Activated CD8-positive, alpha-beta T cell treated with anti-CD3 and anti-CD28 coated beads for 36 hours (primary cell): Measurements from ENCODE around the gene MBNL1. TPM values are rescaled to one million over a fixed set of nuclear protein-coding genes. Genes with fewer than 3 reads are reported as not detected.

Experiments used
- ATAC-seq: fragments of 200-7000 bp; cut with Tn5 transposase; one replicate; pipeline ENCODE4 v1.10.0; 2021; ENCODE audit warnings: mild to moderate bottlenecking, moderate library complexity
- CTCF ChIA-PET: fragments of 350-600 bp; sonication (Branson Sonifier 250); formaldehyde crosslinking; loops from one replicate; lab custom pipeline; 2021; ENCODE audit warnings: antibody characterized with exemption; lab: Charles Lee
- POLR2A ChIA-PET: fragments of 350-600 bp; sonication (Branson Sonifier 250); formaldehyde crosslinking; loops from one replicate; lab custom pipeline; 2021; ENCODE audit warnings: antibody characterized with exemption; lab: Charles Lee
- DNase-seq: peaks from one replicate; pipeline ENCODE4 v3.0.0-alpha.2; 2020
- H3K27ac Mint-ChIP-seq: one replicate; pipeline ENCODE4 v1.8.0; 2021; ENCODE audit warnings: mild to moderate bottlenecking, mixed read lengths
- H3K27me3 Mint-ChIP-seq: one replicate; pipeline ENCODE4 v1.8.0; 2021; ENCODE audit warnings: mixed read lengths
- H3K36me3 Mint-ChIP-seq: one replicate; pipeline ENCODE4 v1.8.0; 2021; ENCODE audit warnings: low read depth, mixed read lengths
- H3K4me1 Mint-ChIP-seq: one replicate; pipeline ENCODE4 v1.8.0; 2021; ENCODE audit warnings: low read depth, mixed read lengths
- H3K4me3 Mint-ChIP-seq: one replicate; pipeline ENCODE4 v1.8.0; 2021; ENCODE audit warnings: mild to moderate bottlenecking, moderate library complexity, mixed read lengths
- H3K9me3 Mint-ChIP-seq: one replicate; pipeline ENCODE4 v1.8.0; 2021; ENCODE audit warnings: mixed read lengths
- CTCF ChIP-seq: fragments of 200-600 bp; IDR thresholded peaks from one replicate; pipeline ENCODE4 v1.8.0; 2022; ENCODE audit warnings: antibody characterized with exemption, mild to moderate bottlenecking
- intact Hi-C: fragments of 100-400 bp; cut with micrococcal nuclease; formaldehyde crosslinking; loops from one replicate; pipeline ENCODE4 v1.10.0; 2022
- total RNA-seq, 2 experiments: library from RNA; stranded (reverse); gene quantifications; one replicate each; pipeline ENCODE4 v1.2.3, GENCODE V29; 2021

The MBNL1 gene
- total RNA-seq, 2 experiments from 2014 or later: 341 to 360 TPM

- Mint-ChIP-seq H3K27me3 (no peaks in the 10 kb centered on the region), H3K36me3 (peaks cover 9% of the 10 kb centered on the region), H3K4me3 (peak overlapping the region; percentile 81), H3K27ac (peak overlapping the region; percentile 93), H3K4me1 (peaks cover 45% of the 10 kb centered on the region), H3K9me3 (peaks cover 2% of the 10 kb centered on the region)
- CTCF ChIA-PET: interaction anchor here (0.9 to 5.5 kb wide), 16 partner anchors 10 to 167 kb away, joined by 3 to 38 read pairs (median 8); partner anchors contain the start of gene MBNL1
- POLR2A ChIA-PET: interaction anchor here (0.5 to 6.8 kb wide), 16 partner anchors 10 to 1700 kb away, joined by 3 to 159 read pairs (median 4); partner anchors contain the start of genes GPR171 and MBNL1
- DNase-seq (no peak), ATAC-seq (no peak)
- intact Hi-C loops: loop anchor here (2.0 to 5.0 kb wide), 2 partner anchors 24 to 37 kb away; partner anchors contain the start of gene MBNL1
- TF ChIP-seq CTCF: no peak
Measured at GRCh38 chr3:152244517-152244888, 24.2 kb upstream of the MBNL1 start.

GRCh38 chr3:152245498-152246170, 23.1 kb upstream of the MBNL1 start:
- no peak for TF ChIP-seq CTCF
- Mint-ChIP-seq H3K36me3 (peaks cover 9% of the 10 kb centered on the region), H3K4me3 (peak overlapping the region; percentile 78), H3K4me1 (peaks cover 34% of the 10 kb centered on the region), H3K27me3 (no peaks in the 10 kb centered on the region), H3K27ac (peak overlapping the region; percentile 97), H3K9me3 (peaks cover 2% of the 10 kb centered on the region)
- POLR2A ChIA-PET: interaction anchor here (0.6 to 6.8 kb wide), 8 partner anchors 10 to 79 kb away, joined by 3 to 159 read pairs (median 4); partner anchors contain the start of gene MBNL1
- CTCF ChIA-PET: interaction anchor here (1.2 to 5.5 kb wide), 7 partner anchors 9 to 61 kb away, joined by 3 to 38 read pairs (median 13); partner anchors contain the start of gene MBNL1
- peak; percentile 29 for ATAC-seq
- peak; percentile 51 for DNase-seq
- intact Hi-C loops: loop anchor here (2.0 kb wide), 1 partner anchor 23 kb away; the partner anchor contains the start of gene MBNL1

DNA sequence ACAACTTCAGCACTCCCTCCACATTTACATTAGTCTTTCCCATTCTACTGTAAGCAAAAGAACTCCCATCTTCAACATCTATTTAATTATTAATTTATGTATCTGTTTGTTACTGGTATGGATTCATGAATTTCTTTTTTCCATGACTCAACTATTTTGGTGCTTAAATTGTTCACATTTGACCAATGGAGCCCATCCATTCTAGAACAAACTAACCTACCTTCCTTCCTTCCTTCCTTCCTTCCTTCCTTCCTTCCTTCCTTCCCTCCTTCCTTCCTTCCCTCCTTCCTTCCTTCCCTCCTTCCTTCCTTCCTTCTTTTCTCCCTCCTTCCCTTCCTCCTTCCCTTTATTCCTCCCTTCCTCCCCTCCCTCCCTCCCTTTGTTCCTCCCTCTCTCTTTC, 16.8 kb upstream of the MBNL1 start:
- ChIA-PET POLR2A (interaction anchor here (0.6 to 3.3 kb wide), 2 partner anchors 17 to 108 kb away, joined by 3 to 28 read pairs; partner anchors contain the start of gene MBNL1), CTCF (interaction anchor here (4.9 kb wide), 1 partner anchor 7 kb away, joined by 23 read pairs; no protein-coding TSS in a partner anchor)
- DNase-seq (no peak), ATAC-seq (no peak)
- Mint-ChIP-seq H3K9me3 (peaks cover 7% of the 10 kb centered on the region), H3K4me1 (peaks cover 60% of the 10 kb centered on the region), H3K27ac (peak overlapping the region; percentile 77), H3K4me3 (no peak overlapping the region), H3K36me3 (peaks cover 14% of the 10 kb centered on the region), H3K27me3 (no peaks in the 10 kb centered on the region)
- intact Hi-C loops: no loop called here
- no peak for TF ChIP-seq CTCF

GRCh38 chr3:152252755-152253154, 16.0 kb upstream of the MBNL1 start:
- Mint-ChIP-seq H3K27ac (peak overlapping the region; percentile 94), H3K27me3 (no peaks in the 10 kb centered on the region), H3K36me3 (peaks cover 14% of the 10 kb centered on the region), H3K4me3 (peak overlapping the region; percentile 27), H3K4me1 (peaks cover 68% of the 10 kb centered on the region), H3K9me3 (peaks cover 7% of the 10 kb centered on the region)
- CTCF ChIA-PET: interaction anchor here (4.9 kb wide), 1 partner anchor 8 kb away, joined by 23 read pairs; no protein-coding TSS in a partner anchor
- intact Hi-C loops: no loop called here
- POLR2A ChIA-PET: interaction anchor here (0.6 to 7.4 kb wide), 4 partner anchors 9 to 107 kb away, joined by 3 to 62 read pairs (median 16); partner anchors contain the start of gene MBNL1
- no peak for TF ChIP-seq CTCF
- DNase-seq (no peak), ATAC-seq (no peak)
